Tibial artery (tissue), 4 donors: ENCODE results near the gene GALNT11.

Experiments
- DNase-seq, 2 donors: peaks; one replicate each; pipeline ENCODE4 v3.0.0-alpha.2; 2019
- H3K27ac ChIP-seq, 2 donors: fragments of 200-600 bp; sonication (generic) in 1 of 2; 1 replicate in 1 of 2; 2 replicates in 1 of 2; pipeline ENCODE4 v1.5.1; 2018 to 2019; ENCODE audit warnings: mild to moderate bottlenecking in 1 of 2
- H3K27me3 ChIP-seq, 2 donors: fragments of 200-600 bp; sonication (generic) in 1 of 2; one replicate each; pipeline versions ENCODE4 v1.5.1 to v1.6.0; 2016 to 2019
- H3K36me3 ChIP-seq, 3 donors: fragments of 200-600 bp; sonication (generic) in 2 of 3; one replicate each; pipeline ENCODE4 v1.5.1; 2016 to 2019; ENCODE audit warnings: mild to moderate bottlenecking in 2 of 3
- H3K4me1 ChIP-seq, 4 donors: fragments of 200-600 bp; sonication (generic) in 2 of 4; 1 replicate in 3 of 4; 2 replicates in 1 of 4; pipeline ENCODE4 v1.5.1; 2016 to 2019
- H3K4me3 ChIP-seq, 2 donors: fragments of 200-600 bp; sonication (generic) in 1 of 2; 1 replicate in 1 of 2; 2 replicates in 1 of 2; pipeline ENCODE4 v1.5.1; 2018 to 2019; ENCODE audit warnings: mild to moderate bottlenecking in 2 of 2
- H3K9me3 ChIP-seq, 3 donors: fragments of 200-600 bp; sonication (generic) in 1 of 3; one replicate each; pipeline ENCODE4 v1.5.1; 2016 to 2019
- CTCF ChIP-seq, 2 experiments: fragments of 200-600 bp in 1 of 2; fragments of 450-650 bp in 1 of 2; IDR thresholded peaks; one replicate each; pipeline ENCODE4 v1.5.1; 2017 to 2019; ENCODE audit warnings: antibody characterized with exemption in 2 of 2, mild to moderate bottlenecking in 1 of 2, moderate library complexity in 1 of 2
- intact Hi-C: fragments of 100-400 bp; cut with DNase I; formaldehyde crosslinking; loops from one replicate; pipeline ENCODE4 v1.15.0; 2023; ENCODE audit warnings: low total_unique reads

GALNT11 gene

GRCh38 chr7:152025077-152025936, at the start of gene GALNT11:
TSS of gene GALNT11 (plus strand) at chr7:152025674. CDS start at chr7:152094228, 68,554 bp downstream.
- peak within 1 kb of the TSS; percentile 67 to 70 for H3K4me3 ChIP-seq

GRCh38 chr7:151978616-151979015, 46.9 kb upstream of the GALNT11 start:
- Histone ChIP-seq H3K4me3 (no peak overlapping the region), H3K27me3 (no peaks in the 10 kb centered on the region), H3K9me3 (no peaks in the 10 kb centered on the region), H3K36me3 (no peaks in the 10 kb centered on the region), H3K27ac (no peak overlapping the region), H3K4me1 (no peaks in the 10 kb centered on the region)
- TF ChIP-seq CTCF (IDR thresholded peaks at IDR 0.05): no peak
- intact Hi-C loops: no loop called here
- no peak for DNase-seq

More at GRCh38 chr7:152025077-152025936, at the start of gene GALNT11:
- H3K27me3 ChIP-seq: no peaks in the 10 kb centered on the region
- peaks cover 0 to 9% (median 6%) of the 10 kb centered on the region in 3 donors for H3K36me3 ChIP-seq
- peak; percentile 12 to 32 for TF ChIP-seq CTCF (IDR thresholded peaks at IDR 0.05)
- no peaks in the 10 kb centered on the region for H3K9me3 ChIP-seq
- DNase-seq: peak; percentile 78 to 91
- intact Hi-C loops: loop anchor here (10.0 kb wide), 1 partner anchor 151 kb away; the partner anchor contains the start of gene PRKAG2
- peaks cover 0 to 12% (median 5%) of the 10 kb centered on the region in 4 donors for H3K4me1 ChIP-seq
- H3K27ac ChIP-seq: peak within 1 kb of the TSS; percentile 83

GRCh38 chr7:151981223-151981622, 44.3 kb upstream of the GALNT11 start:
- Histone ChIP-seq H3K36me3 (no peaks in the 10 kb centered on the region), H3K27me3 (no peaks in the 10 kb centered on the region), H3K4me1 (no peaks in the 10 kb centered on the region), H3K4me3 (no peak overlapping the region), H3K9me3 (no peaks in the 10 kb centered on the region), H3K27ac (no peak overlapping the region)
- intact Hi-C loops: no loop called here
- no peak for TF ChIP-seq CTCF (IDR thresholded peaks at IDR 0.05)
- no peak for DNase-seq

- no peak for TF ChIP-seq CTCF (IDR thresholded peaks at IDR 0.05)
- H3K27ac ChIP-seq: no peak overlapping the region
- intact Hi-C loops: no loop called here
Measured at GRCh38 chr7:151982806-151983205, 42.7 kb upstream of the GALNT11 start.

GRCh38 chr7:151984612-151985011, 40.9 kb upstream of the GALNT11 start:
- no peak for DNase-seq
- H3K27me3 ChIP-seq: peaks cover 0 to 4% of the 10 kb centered on the region in 2 donors
- H3K36me3 ChIP-seq: no peaks in the 10 kb centered on the region
- H3K9me3 ChIP-seq: no peaks in the 10 kb centered on the region
- no peak overlapping the region for H3K4me3 ChIP-seq
- no peak overlapping the region for H3K27ac ChIP-seq
- TF ChIP-seq CTCF (IDR thresholded peaks at IDR 0.05): no peak
- H3K4me1 ChIP-seq: no peaks in the 10 kb centered on the region
- intact Hi-C loops: no loop called here

More at GRCh38 chr7:151982806-151983205, 42.7 kb upstream of the GALNT11 start:
- Histone ChIP-seq H3K9me3 (no peaks in the 10 kb centered on the region), H3K27me3 (peaks cover 0 to 3% of the 10 kb centered on the region in 2 donors), H3K4me3 (no peak overlapping the region), H3K4me1 (no peaks in the 10 kb centered on the region), H3K36me3 (no peaks in the 10 kb centered on the region)
- DNase-seq: no peak
